ENCODE measurements around the gene RAI1. TPM values are rescaled to one million over a fixed set of nuclear protein-coding genes. Genes with fewer than 3 reads are reported as not detected.

Gene RAI1
- total and polyA plus RNA-seq, 10 of the 15 experiments (the other 5 are each of a cell fraction or from before 2014, with no cell fraction given): 0.66 to 37.7 (median 6.0) TPM

- Histone ChIP-seq H3K4me2 (ENCODE audit: control insufficient read depth, insufficient read depth) (no peak overlapping the region), H3K79me2 (ENCODE audit: control insufficient read depth, insufficient read depth, low read length) (peaks cover 3% of the 10 kb centered on the region), H3K27me3 (replicated peaks in 1 of 2; ENCODE audit: control insufficient read depth in 2 of 2, insufficient read depth in 2 of 2, low read length in 1 of 2) (no peaks in the 10 kb centered on the region), H4K20me1 (ENCODE audit: control insufficient read depth, insufficient read depth) (peaks cover 5% of the 10 kb centered on the region), H2AFZ (ENCODE audit: control insufficient read depth, low read depth, low read length) (no peak overlapping the region), H3K27ac (ENCODE audit: control insufficient read depth, insufficient read depth) (no peak overlapping the region), H3K9me3 (replicated peaks; ENCODE audit: control insufficient read depth, insufficient read depth, low read length) (no peaks in the 10 kb centered on the region), H3K36me3 (ENCODE audit: control insufficient read depth in 2 of 2, insufficient read depth in 2 of 2, low read length in 1 of 2) (peaks cover 0 to 12% of the 10 kb centered on the region in 2 experiments; a peak in 3 of 4 replicates), H3K9ac (ENCODE audit: control insufficient read depth, insufficient read depth, low read length) (no peak overlapping the region), H3K4me1 (ENCODE audit: control insufficient read depth, insufficient read depth, low read length) (peaks cover 11% of the 10 kb centered on the region), H3K4me3 (no peak overlapping the region)
- ChIA-PET RAD21 (ENCODE audit: unreplicated experiment) (no interaction called here), CTCF (interaction anchor here (0.7 to 1.1 kb wide), 3 partner anchors 34 to 308 kb away, joined by 3 to 5 read pairs (median 3); no protein-coding TSS in a partner anchor), POLR2A (interaction anchor here (0.6 to 1.7 kb wide), 3 partner anchors 14 to 172 kb away, joined by 3 to 4 read pairs (median 3); no protein-coding TSS in a partner anchor), SMC1A (ENCODE audit: uncharacterized antibody, unreplicated experiment) (interaction anchor here (0.8 to 1.5 kb wide), 4 partner anchors 29 to 94 kb away, joined by 3 to 4 read pairs (median 3); no protein-coding TSS in a partner anchor)
- BruUV-seq (replicated peaks): no TSS peak
- TF ChIP-seq IKZF1 (conservative IDR thresholded peaks at IDR 0.05) (0 out of 2 replicates have a peak, but pooled peaks have one; percentile 4), ZZZ3 (IDR thresholded peaks at IDR 0.05; ENCODE audit: control insufficient read depth, insufficient read length, low read depth) (no peak)
- ATAC-seq (no peak), DNase-seq (ENCODE audit: low read depth, low spot score) (no peak), FAIRE-seq (no peak)
- WGBS (ENCODE audit: insufficient coverage, insufficient replicate concordance, low lambda C conversion rate, missing lambda C conversion rate): 90% methylated on average over 7 of the region's 7 CpGs
- intact Hi-C loops (cut with micrococcal nuclease; ENCODE audit: unreplicated experiment) (loop anchor here (5.0 kb wide), 1 partner anchor 44 kb away; the partner anchor contains the start of gene RAI1), in situ Hi-C loops (cut with MboI) (no loop called here)
Measured at GRCh38 chr17:17725752-17726457, 44.6 kb downstream of the RAI1 start.

- DNase-seq (ENCODE audit: low read depth, low spot score): no peak
- in situ Hi-C loops (cut with MboI) (no loop called here), intact Hi-C loops (cut with micrococcal nuclease; ENCODE audit: unreplicated experiment) (loop anchor here (5.0 kb wide), 1 partner anchor 44 kb away; the partner anchor contains the start of gene RAI1)
- no peak overlapping the region for H3K27ac ChIP-seq (ENCODE audit: control insufficient read depth, insufficient read depth)
- ChIA-PET POLR2A (interaction anchor here (1.7 kb wide), 1 partner anchor 33 kb away, joined by 3 read pairs; no protein-coding TSS in a partner anchor), CTCF (interaction anchor here (0.8 to 1.4 kb wide), 3 partner anchors 10 to 46 kb away, joined by 3 read pairs; no protein-coding TSS in a partner anchor), RAD21 (ENCODE audit: unreplicated experiment) (no interaction called here), SMC1A (ENCODE audit: uncharacterized antibody, unreplicated experiment) (interaction anchor here (0.6 to 1.3 kb wide), 5 partner anchors 8 to 456 kb away, joined by 3 to 4 read pairs (median 3); no protein-coding TSS in a partner anchor)
- no peak overlapping the region for H2AFZ ChIP-seq (ENCODE audit: control insufficient read depth, low read depth, low read length)
- TF ChIP-seq PAX5 (IDR thresholded peaks at IDR 0.05; ENCODE audit: borderline replicate concordance, low read depth, low read length) (no peak), SMAD5 (IDR thresholded peaks at IDR 0.05; ENCODE audit: low read depth) (no peak)
- peaks cover 3% of the 10 kb centered on the region for H3K79me2 ChIP-seq (ENCODE audit: control insufficient read depth, insufficient read depth, low read length)
- no peak overlapping the region for H3K9ac ChIP-seq (ENCODE audit: control insufficient read depth, insufficient read depth, low read length)
- H3K9me3 ChIP-seq (replicated peaks; ENCODE audit: control insufficient read depth, insufficient read depth, low read length): no peaks in the 10 kb centered on the region
- 77% methylated on average over 6 of the region's 6 CpGs for WGBS (ENCODE audit: insufficient coverage, insufficient replicate concordance, low lambda C conversion rate, missing lambda C conversion rate)
- H3K27me3 ChIP-seq (replicated peaks in 1 of 2; ENCODE audit: control insufficient read depth in 2 of 2, insufficient read depth in 2 of 2, low read length in 1 of 2): no peaks in the 10 kb centered on the region
- ATAC-seq: no peak
- H3K4me2 ChIP-seq (ENCODE audit: control insufficient read depth, insufficient read depth): no peak overlapping the region
- no TSS peak for BruUV-seq (replicated peaks)
- H3K4me1 ChIP-seq (ENCODE audit: control insufficient read depth, insufficient read depth, low read length): peaks cover 11% of the 10 kb centered on the region
- no peak overlapping the region for H3K4me3 ChIP-seq
- FAIRE-seq: no peak
- H3K36me3 ChIP-seq (ENCODE audit: control insufficient read depth in 2 of 2, insufficient read depth in 2 of 2, low read length in 1 of 2): peaks cover 0 to 15% of the 10 kb centered on the region in 2 experiments; a peak in 3 of 4 replicates
- H4K20me1 ChIP-seq (ENCODE audit: control insufficient read depth, insufficient read depth): peaks cover 5% of the 10 kb centered on the region
Measured at GRCh38 chr17:17726458-17727060, 45.3 kb downstream of the RAI1 start.
